Inflammatory macrophage treated with lipopolysaccharide for 1 hour (primary cell): Measurements from ENCODE around the gene CD81.
"Not testable (repeated sequence)": the region's sequence is repeated elsewhere in the genome, so short reads cannot be mapped to it uniquely, and the experiment has no call there.

Experiments
- DNase-seq, 2 donors: peaks; one replicate each; pipeline ENCODE4 v3.0.0-alpha.2; 2020 to 2022

CD81 gene, protein sequence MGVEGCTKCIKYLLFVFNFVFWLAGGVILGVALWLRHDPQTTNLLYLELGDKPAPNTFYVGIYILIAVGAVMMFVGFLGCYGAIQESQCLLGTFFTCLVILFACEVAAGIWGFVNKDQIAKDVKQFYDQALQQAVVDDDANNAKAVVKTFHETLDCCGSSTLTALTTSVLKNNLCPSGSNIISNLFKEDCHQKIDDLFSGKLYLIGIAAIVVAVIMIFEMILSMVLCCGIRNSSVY

DNA sequence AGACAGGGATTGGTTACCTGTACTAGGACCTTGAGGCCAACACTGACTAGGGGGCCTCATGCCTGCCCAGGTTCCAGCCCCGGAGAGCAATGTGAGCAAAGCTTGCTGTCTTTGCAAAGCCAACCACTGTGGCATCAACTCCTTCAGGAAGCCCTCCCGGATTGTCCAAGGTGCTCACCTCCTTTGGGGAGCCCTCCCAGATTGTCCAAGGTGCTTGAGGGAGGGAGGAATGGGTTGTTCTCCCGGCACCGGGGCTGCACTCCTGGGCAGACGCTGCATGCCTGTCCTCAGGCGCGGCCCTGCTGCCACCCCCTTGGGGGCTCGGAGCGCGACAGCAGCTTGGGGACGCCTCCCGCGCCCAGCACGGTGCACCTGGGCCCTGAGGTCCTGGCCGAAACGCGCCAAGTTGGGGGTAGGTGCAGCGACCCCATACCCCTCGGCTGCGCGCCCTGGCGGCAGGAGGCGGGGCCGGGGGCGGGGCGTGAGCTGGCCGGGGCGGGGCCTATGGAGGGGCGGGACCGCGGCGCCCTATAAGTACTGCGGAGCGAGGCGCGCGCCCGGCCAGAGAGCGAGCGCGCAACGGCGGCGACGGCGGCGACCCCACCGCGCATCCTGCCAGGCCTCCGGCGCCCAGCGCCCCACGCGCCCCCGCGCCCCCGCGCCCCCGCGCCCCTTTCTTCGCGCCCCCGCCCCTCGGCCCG, at the start of gene CD81:
CD81 (plus strand) TSS at position 560 of the 701 bp plus-strand sequence. CDS start 240 bp downstream, outside the sequence.
- peak in 1 of 2 donors; percentile 54 for DNase-seq

DNA sequence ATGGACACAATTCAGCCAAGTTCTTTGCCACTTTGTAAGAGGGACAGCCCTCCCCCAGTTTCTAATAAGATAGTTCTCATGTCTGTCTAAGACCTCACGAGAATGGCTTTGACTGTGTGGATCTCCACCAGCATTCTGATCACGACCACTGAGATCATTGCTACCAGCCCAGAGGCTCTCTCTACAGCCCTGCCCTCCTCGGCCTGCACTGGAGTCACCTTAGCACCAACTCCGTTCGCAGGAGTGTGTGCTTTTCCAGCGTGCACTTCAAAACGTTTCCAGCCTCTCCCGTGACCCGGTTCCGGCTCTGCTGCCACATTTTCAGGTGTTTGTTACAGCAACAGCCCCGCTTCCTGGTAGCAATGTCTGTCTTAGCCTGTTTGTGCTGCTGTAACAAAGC, 49.1 kb upstream of the CD81 start:
- DNase-seq: no peak

DNA sequence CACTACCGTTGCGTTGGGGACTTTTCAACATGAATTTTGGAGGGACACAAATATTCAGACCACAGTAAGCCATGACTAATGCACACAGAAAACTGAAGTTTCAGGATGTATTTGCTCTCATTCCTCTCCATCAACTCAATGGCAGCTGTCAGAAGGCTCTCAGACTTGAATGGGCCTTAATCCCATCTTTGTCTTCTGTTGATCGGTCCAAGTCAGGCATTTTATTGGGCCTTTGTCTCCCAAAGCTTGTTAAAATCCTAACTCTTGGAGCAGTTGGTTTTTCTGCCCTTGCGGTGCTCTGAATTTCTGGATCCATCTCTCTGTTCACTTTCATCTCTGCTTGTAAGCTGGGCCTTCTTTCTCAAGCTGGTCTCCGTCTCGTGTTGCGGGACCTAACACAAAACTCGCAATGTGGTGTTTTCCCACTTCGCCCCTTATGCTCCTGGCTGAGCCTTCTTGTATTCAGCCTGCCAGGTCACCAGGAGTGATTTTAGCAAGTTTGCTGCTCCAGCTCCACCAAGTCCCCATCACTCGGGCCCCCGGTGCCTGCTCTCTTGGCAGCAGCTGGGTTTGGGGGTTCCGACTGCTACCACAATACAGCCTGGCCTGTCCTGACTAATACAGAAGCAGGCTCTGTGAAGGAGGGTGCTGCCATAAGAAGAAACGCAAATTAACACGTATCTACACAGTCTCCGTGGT, 48.3 kb upstream of the CD81 start:
- DNase-seq: no peak

DNA sequence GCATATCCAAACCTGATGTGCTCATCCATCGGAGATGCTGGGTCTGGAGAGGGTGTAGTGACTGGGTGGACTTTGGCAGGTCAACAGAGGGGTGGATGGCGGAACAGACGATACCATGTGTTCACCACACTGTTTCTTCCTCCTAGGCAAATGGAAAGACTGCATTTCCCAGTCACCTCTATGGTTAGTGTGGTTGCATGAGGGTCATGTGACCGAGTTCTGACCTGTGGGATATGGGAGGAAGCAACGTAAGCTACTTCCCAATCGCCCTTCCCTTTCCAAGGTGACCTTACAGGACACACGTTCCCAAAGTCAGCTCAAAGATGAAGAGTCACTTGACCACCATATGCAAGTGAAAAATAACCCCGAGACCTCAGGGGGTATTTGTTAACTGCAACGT, 47.6 kb upstream of the CD81 start:
- no peak for DNase-seq

DNA sequence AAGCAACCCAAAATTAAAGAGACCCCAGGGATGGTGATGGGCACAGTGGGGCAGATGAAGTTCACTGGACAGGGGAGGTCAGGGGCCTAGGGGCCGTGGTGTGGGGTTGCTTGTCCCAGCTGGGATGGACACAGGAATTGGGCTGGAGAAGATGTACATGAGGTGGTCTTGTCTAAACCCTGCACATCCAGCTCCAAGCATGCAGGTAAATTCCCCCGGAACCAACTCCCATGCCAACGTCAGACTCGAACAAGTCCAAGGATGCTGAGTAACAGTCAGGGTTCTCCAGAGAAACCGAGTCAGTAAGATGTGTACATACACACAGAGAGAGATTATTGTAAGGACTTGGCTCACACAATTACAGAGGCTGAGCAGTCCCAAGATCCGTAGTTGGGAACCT, 46.4 kb upstream of the CD81 start:
- DNase-seq: no peak

DNA sequence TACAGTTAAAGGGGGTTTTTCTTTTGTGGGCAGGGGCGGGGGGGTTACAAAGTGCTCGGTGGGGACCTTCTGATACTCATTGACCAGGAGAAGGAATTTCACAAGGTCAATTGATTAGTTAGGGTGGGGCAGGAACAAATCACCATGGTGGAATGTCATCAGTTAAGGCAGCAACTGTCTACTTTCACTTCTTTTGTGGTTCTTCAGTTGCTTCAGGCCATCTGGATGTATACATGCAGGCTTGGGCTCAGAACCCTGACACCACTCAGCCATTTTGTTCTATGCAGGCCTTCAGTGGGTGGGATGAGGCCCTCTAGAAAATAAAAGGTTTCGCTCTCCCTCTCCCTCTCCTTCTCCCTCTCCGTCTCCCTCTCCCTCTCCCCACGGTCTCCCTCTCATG, 45.7 kb upstream of the CD81 start:
- no peak for DNase-seq

DNA sequence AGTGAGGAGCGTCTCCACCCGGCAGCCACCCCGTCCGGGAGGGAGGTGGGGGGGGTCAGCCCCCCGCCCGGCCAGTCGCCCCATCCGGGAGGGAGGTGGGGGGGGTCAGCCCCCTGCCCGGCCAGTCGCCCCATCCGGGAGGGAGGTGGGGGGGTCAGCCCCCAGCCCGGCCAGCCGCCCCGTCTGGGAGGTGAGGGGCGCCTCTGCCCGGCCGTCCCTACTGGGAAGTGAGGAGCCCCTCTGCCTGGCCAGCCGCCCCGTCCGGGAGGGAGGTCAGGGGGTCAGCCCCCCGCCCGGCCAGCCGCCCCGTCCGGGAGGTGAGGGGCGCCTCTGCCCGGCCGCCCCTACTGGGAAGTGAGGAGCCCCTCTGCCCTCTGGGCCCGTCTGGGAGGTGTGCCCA, 44.5 kb upstream of the CD81 start:
- not testable (repeated sequence) for DNase-seq

DNA sequence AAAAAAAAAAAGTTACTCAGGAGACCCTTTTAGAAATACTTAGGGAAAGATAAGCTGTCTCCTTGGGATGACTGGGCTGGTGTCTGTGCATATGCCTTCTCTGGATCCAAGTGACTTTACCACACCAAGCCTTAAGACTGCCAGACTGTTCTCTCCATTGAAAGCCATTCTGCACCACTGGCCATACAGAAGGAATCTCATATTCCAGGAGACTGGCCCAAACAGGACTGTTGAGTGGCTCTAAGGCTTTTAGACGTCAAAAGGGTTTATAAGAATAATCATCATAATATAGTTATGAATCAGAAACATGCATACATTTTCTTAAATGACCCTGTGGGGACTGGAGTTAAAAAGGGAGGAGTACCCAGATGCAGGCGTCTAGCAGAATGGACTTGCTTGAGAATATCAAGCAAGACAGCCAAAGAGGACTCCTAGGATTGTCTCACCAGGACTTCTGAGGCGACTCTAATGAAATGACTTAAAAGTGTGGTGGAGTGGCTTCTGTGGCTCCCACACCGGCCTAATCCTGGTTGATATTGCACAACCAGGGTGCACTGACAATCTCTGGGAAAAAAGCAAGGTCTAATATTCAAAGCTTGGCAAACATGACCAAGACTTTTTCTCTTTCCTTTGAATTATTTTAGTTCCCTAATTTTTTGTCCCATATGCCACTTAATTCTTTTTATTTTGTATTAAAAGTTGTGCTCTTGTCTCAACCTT, 43.5 kb upstream of the CD81 start:
- not testable (repeated sequence) for DNase-seq

DNA sequence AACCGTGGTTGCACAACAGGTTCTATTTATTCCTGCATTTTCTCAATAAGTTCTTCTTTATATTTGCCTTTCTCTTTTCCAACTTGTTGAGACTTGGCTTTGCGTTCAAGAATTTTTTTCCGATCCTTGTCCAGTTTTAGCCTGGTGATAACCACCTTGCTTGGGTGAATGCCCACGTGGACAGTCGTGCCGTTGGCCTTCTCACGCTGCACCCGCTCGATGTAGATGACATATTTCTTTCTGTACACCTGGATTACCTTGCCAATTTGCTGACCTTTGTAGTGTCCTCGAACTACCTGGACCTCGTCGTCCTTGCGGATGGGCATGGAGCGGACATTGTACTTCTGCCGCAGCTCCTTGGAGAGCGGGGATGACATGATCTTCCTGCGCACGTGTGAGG, 41.8 kb upstream of the CD81 start:
- not testable (repeated sequence) for DNase-seq

DNA sequence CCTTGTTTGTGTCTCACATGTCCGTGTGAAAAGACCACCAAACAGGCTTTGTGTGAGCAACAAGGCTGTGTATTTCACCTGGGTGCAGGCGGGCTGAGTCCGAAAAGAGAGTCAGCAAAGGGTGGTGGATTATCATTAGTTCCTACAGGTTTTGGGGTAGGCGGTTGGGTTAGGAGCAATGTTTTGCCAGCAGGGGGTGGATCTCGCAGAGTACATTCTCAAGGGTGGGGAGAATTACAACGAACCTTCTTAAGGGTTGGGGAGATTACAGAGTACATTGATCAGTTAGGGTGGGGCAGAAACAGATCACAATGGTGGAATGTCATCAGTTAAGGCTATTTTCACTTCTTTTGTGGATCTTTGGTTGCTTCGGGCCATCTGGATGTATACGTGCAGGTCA, 38.4 kb upstream of the CD81 start:
- DNase-seq: not testable (repeated sequence)

DNA sequence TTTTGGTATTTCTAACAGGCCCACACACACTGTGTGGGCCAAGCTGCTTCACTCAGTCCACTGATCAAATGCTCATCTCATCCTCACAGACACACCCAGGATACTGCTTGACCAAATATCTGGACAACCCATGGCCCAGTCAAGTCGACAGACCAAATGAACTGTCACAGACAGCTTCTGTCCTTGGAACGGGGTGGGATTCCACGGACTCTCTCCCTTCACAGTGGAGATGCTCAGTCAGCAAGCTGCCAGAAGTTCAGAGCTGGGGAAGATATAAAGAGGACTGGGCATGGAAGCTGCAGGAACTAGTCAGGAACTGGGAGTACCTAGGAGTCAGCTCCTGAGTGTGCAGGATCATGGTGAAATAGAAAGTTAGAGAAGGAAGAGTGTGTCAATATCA, 34.6 kb upstream of the CD81 start:
- DNase-seq: no peak

DNA sequence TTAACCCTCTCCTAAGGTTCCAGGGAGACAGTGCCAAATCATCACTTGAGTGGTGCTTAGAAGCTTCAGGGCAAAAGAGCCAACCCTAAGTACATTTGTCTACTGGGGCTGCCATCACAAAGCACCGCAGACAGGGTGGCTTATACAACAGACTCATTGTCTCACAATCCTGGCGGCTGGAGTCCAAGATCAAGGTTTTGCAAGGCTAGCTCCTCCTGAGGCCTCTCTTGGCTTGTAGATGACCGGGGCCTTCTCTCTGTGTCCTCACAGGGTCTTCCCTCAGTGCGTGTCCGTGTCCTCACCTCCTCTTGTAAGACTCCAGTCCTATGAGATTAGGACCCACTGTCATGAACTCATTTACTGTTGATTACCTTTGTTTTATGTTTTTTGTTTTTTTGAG, 34.1 kb upstream of the CD81 start:
- no peak for DNase-seq

DNA sequence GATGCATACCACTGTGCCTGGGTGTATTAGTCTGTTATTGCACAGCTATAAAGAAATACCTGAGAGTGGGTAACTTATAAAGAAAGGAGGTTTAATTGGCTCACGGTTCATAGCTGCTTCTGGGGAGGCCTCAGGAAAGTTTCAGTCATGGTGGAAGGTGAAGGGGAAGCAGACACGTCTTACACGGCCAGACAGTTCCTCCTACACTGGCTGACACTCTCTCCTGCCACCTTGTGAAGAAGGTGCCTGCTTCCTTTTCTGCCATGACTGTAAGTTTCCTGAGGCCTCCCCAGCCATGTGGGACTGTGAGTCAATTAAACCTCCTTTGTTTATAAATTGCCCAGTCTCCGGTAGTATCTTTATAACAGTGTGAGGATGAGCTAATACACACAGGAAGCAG, 33.6 kb upstream of the CD81 start:
- DNase-seq: no peak

DNA sequence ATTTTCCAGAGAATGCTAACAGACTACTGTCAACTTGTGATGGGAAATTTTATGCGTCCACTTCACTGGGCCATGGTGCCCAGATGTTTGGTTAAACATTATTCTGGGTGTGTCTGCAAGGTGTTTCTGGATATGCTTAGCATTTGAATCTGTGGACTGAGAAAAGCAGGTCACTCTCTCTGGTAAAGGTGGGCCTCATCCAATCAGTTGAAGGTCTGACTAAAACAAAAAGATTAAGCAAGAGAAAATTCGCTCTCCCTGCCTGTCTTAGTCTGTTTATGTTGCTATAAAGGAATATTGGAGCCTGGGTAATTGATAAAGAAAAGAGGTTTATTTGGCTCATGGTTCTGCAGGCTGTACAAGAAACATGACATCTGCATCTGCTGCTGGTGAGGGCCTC, 32.1 kb upstream of the CD81 start:
- DNase-seq: no peak

DNA sequence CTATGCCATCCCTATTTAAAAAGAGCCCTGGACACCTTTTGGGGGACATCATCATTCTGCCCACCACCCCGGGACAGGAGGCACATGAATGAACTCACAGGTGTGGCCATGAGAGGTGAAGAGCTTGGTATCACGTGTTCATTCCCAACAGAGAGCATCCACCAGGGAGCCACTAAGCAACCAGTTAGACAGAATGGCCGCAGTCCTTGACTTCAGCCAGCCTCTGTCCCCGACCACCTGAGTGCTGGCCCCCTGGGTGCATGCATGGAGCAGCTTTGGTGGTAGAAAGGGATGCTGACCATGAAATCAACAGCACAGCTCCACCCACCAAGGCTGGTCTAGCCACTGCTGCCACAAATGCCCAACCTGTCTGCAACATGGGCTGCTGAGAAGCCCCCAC, 31.1 kb upstream of the CD81 start:
- DNase-seq: no peak

DNA sequence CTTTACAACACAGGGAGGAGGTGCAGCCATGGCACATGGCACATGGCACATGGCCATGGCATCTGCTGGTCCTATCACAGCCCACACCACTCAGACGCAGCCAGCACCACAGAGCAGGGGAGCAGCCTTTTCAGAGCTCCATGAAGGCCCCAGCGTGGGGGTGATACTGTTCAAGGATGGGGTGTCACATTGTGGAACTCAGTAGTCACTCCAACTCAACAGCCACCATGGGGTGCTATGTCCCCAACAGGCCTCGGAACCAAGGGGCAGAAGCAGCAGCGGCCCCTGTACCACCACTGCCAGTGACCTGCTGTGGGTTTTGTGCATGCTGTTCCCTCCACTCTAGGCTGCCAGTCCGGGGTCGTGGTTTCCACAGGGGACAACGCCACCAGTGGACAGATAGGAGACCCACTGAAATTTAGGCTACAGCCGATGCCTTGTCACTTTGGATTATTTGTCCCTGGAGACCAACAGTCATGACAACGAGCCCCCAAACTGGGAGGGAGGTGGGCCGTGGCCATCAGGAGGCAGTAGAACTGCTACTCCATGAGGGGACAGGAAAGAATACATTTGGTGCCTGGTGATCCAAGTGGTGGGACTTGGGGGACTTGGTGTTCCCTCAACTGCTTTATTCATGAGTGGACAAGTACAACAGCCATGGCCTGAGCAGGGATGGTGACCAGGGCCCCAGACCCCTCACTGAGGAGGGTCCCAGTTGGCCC, 30.4 kb upstream of the CD81 start:
- no peak for DNase-seq

DNA sequence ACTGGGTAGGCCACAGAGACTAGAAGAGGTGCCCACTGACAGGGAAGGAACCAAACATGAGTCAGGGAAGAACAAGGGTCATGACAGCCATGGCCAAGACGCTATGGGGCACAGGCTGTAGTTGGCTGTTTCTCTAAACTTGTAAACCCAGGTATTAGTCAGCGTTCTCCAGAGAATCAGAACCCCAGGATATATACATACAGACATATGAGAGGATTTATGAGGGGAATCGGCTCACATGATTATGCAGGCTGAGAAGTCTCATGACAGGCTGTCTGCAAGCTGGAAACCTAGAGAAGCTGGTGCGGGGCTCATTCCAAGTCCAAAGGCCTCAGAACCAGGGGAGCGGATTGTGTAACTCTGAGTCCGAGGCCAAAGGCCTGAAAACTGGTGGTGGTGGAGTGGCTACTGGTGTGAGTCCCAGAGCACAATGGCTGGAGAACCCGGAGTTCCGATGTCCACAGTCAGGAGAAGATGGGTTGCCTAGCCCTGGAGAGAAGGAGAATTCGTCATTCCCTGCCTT, 29.7 kb upstream of the CD81 start:
- DNase-seq: no peak

DNA sequence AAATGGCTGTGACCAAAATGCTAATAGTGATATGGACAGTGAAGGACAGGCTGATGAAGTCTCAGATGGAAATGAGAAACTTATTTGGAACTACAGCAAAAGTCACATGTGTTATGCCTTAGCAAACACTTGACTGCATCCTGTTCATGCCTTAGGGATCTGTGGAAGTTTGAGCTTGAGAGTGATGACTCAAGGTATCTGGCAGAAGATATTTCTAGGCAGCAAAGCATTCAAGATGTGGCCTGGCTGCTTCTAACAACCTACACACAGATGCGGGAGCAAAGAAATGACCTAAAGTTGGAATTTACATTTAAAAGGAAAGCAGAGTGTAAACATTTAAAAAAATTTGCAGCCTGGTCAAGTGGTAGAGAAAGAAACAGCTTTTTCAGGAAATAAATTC, 28.1 kb upstream of the CD81 start:
- DNase-seq: no peak

DNA sequence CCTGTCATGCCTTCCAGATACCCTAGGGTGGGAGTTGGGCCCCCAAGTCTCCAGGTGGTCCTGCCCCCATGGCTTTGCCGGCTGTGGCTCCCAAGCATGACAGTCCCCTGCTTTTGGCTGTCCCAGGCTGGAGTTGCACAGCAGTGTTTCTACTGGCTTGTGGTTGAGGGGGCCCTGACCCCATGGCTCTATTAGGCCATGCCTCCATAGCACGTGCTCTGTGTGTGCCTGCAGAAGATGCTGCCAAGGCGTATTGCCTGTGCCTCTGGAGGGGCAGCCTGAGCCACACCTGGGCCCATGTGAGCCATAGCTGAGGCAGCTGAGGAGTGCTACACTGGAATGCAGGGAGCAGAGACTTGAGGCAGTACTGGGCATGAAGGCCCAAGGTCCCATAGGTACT, 25.4 kb upstream of the CD81 start:
- DNase-seq: no peak

DNA sequence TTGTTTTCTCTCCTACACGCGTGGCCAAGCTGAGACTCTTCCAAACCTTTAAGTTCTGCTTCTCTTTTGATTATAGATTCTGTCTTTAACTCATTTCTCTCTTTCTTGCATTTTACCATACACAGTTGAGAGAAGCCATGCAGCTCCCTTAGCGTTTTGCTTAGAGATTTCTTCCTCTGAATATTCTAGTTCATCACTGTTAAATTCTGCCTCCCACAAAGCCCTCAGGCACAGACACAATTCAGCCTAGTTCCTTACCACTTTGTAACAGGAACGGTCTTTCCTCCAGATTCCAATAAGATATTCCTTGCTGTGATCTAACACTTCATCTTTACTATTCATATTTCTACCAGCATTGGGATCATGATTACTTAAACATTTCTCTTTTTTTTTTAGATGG, 24.7 kb upstream of the CD81 start:
- no peak for DNase-seq

DNA sequence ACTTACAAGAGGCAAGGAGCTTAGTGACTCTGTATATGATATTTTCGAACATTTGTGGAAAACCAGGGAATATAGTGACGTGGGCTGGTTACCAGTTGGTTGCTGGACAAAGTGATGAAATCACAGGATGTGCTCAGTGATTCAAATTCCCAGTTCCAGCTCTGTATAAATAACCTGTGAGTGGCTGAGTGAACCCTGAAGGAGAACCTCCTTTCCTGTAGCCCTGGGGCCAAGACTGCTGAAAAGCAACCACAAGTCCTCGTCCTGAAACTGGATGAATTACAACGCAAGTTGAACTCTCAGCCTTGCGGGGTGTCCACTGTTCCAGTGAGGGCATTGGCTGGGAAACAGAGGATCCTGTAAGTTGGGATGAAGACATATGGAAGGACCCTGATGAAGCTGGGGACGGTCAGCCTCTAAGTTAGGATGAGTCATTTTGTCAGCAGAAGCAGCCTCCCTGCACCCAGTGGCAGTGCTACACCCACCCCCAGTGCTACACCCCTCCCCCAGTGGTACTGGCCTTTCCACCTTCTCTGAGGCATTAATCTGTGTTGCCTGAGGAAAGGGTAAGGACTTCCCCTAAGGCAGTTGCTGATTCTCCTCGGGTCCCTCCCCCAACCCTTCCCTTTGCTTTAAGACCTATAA, 22.0 kb upstream of the CD81 start:
- DNase-seq: no peak

DNA sequence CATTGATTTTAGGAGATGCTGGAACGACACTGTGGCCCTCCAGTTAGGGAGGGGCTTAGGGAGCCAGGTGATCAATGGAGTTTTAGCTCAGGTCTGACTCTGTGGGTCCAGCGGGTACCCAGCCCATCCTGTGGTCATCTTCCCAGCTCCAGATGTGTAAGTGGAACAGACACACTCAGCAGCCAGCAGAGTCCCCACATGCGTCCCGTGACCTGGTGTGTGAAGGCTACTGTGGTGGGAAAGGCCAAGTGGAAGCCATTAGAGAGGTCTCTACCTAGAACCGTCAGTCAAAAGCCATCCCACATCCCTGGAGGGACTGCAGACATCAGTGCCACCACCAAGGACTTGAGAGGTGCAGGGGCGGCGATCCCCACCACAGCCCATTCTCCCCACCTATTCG, 19.9 kb upstream of the CD81 start:
- no peak for DNase-seq
